Erythroblast (primary cell): ENCODE measurements around the gene IFT122.

Experiments used
- GATA1 ChIP-seq: IDR thresholded peaks from 2 replicates; pipeline ENCODE4 v1.6.1; 2011; ENCODE audit warnings: low read depth, mild to moderate bottlenecking, control low read depth, low read length, moderate library complexity
- POLR2A ChIP-seq: IDR thresholded peaks from 2 replicates; pipeline ENCODE4 v1.6.1; 2011; ENCODE audit warnings: mild to moderate bottlenecking, low read length

DNA sequence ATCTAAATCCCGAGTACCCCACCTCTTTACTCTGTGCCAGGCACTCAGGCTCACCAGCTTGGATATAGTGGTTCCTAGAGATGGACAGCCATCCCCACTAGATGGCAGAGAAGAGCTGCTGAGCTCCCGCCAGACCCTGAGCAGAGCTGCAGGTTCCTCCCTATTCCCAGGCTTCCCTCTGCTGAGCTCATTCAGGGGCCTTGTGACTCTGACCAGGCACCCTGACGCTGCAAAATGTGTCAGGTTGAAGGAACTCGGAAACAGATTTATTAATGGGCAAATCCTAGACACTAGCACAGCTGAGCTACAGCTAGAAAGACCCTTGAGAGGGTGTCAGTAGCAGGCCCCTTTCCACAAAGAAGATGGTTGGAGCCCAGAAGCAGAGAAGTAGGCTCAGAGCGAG is 50.2 kb downstream of the IFT122 start:
- TF ChIP-seq POLR2A = no peak
- no peak for TF ChIP-seq GATA1
